Suppressor macrophage treated with lipopolysaccharide for 4 hours (primary cell): Measurements from ENCODE around the gene OR52E2.
A peak's percentile ranks its signal among the peaks of the same experiment; 100 is the strongest.
"Not testable (repeated sequence)": the region's sequence is repeated elsewhere in the genome, so short reads cannot be mapped to it uniquely, and the experiment has no call there.

Source experiments
- DNase-seq: peaks from one replicate; pipeline ENCODE4 v3.0.0-alpha.2; 2020

The OR52E2 gene

DNA sequence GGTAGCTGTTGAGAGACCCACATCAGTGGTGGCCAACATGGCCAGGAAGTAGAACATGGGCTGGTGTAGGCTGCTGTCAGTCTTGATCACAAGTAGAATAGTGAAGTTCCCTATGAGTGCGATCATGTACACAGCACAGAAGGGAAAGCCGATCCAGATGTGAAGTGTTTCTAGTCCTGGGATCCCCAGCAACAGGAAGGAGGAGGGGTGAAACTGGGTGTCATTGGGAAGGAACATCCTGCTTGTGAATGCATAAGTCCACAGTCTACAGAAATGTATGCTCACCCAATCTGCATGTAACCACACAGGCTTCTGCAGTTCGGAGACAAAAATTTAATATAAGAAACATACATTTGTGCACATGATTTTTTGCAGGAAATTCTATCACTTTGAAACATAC, at the start of gene OR52E2:
OR52E2 (minus strand) TSS at position 237 of the 400 bp plus-strand sequence; CDS start at position 237, 0 bp downstream.
- DNase-seq, result no peak

DNA sequence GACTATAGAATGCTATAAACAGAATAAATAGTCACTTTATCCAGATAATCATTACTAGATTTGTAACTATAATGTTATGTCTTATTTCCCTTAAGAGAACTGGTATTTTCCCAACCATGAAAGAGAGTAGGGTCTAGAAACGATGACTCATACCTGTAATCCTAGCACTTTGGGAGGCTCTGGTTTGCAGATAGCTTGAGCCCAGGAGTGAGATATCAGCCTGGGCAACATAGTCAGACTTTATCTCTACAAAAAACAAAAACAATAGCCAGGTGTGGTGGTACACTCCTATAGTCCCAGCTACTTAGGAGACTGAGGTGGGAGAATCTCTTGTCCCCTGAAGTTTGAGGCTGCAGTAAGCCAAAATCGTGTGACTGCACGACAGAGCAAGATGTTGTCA, 47.9 kb upstream of the OR52E2 start:
- no peak for DNase-seq

DNA sequence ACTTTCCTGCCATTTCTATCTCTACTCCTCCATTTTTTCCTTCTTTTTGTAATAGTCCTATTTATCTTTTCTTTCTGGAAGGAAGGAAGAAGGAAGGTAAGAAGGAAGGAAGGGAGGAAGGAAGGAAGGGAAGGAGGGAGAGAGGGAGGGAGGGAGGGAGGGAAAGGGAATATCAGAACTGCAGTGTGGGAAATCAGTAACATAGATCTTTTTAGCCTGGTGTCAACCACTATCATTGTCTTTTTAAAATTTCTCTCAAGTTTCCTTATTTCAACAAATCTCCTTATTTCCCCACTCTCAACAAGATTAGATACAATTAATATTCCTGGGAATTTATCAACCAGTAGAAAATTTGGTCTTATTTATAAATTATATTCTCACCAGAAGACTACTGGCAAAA, 43.6 kb upstream of the OR52E2 start:
- no peak for DNase-seq

DNA sequence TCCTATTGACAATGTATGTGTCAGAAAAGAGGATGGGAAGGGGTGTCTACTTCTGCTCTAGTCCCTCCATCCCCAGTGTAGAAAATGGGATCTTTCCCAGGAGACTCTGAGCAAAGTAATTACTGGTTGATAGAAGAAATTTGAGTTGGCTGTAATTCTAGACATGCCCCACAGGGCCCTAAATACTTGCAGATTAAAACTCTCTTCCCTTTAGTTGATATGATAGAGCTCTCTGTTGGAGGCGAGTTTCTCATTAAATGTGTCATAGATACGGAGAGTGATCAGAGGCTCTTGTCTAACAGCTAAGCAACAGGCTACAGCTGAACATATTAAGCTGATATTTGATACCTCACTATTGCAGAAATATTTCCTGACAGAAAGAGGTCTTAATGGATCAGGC, 42.8 kb upstream of the OR52E2 start:
- no peak for DNase-seq

DNA sequence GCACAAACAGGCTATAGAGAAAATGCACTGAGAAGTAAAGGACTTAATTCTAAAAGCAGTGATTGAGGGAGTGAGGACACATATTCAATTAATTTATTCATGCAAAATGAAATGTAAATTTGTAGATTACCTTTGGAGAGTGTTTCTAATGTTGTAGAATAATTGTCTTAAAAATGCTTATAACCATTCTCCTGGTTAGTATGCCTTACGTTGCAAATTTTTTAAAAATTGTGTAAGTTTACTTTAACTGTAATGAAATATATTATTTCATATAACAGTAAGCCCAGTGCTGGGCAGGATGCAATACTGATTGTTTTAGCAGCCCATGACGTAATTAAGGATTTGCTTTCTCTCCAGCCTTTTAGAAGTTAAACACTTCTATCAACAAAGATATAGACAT, 36.6 kb upstream of the OR52E2 start:
- no peak for DNase-seq

DNA sequence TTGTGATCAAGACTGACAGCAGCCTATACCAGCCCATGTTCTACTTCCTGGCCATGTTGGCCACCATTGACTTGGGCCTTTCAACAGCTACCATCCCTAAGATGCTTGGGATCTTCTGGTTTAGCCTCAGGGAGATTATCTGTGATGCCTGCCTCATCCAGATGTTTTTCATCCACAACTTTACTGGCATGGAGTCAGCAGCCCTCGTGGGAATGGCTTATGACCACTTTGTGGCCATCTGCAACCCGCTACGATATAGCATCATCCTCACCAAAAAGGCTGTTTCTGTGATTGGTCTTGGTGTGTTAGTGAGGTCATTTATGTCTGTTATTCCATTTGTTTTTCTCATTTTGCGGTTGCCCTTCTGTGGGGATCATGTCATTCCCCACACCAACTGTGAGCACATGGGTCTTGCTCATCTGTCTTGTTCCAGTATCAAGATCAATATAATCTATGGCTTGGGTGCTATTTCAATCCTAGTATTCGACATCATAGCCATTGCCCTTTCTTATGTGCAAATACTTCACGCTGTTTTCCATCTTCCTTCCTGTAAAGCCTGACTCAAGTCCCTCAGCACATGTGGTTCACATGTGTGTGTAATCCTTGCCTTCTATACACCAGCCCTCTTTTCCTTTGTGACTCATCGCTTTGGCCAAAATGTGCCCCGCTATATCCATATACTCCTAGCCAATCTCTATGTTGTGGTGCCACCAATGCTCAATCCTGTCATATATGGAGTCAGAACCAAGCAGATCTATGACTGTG, 33.6 kb upstream of the OR52E2 start:
- no peak for DNase-seq

DNA sequence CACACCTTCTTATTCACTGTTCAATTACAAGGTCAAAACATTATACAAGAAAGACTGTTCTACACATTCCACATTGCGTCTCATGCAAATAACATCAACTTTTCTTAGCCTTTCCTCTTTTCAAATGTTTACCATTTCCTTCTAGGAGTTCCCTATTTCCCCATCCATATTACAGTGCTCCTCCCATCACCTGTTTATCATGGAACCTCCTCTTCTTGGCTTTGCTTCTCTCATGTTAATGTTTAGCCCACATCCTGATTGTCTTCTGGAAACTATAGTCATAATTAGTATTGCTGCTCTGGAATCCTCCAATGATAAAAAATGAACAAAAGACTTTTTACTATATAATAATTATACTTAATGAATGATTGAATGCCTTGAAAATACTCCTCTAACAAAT, 31.2 kb upstream of the OR52E2 start:
- no peak for DNase-seq

DNA sequence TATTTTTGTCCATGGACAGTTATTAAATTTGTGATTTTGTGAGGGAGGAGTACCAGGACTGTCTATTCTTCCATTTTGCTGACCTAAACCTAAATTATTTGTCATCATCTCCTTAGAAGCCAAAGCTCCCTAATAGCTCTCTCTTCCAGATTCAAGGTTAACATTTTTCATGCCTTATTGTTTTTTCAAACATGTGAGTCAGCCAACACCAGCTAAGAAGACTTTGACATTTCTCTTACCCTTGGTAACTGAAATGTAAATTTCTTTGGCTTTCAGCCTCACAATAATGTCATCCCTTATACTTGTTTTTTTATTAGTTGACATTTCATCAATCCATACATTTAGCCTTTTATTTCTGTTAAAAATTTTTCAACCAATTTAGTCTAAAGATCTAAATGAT, 29.1 kb upstream of the OR52E2 start:
- no peak for DNase-seq

DNA sequence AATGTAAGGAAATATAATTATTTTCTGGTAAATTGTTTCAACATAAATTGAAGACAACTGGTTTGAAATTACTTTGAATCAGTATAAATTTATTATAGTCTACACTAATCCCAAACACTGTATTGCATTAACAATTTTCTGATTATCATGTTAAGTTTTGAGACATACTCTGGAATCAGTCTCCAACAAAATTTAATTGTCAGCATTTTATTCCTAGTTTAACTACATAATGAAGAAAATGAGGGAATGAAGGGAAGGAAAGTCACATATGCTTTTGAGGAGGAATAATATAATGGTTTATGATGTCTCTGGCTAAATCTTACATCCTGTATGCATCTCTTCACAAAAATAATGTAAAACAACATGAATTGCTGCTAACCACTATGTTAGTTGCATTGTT, 24.2 kb upstream of the OR52E2 start:
- DNase-seq, result no peak

DNA sequence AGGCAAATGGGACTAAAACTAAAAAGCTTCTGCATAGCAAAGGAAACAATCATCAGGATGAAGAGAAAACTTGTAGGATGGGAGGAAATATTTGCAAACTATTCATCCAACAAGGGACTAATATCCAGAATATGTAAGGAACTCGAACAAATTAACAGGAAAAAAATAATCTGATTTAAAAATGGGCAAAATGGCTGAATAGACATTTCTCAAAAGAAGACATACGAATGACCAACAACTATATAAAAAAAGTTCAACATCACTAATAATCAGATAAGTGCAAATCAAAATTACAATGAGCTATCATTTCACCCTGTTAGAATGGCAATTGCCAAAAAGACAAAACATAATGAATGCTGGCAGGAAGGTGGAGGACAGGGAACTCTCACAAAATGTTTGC, 22.0 kb upstream of the OR52E2 start:
- no peak for DNase-seq

DNA sequence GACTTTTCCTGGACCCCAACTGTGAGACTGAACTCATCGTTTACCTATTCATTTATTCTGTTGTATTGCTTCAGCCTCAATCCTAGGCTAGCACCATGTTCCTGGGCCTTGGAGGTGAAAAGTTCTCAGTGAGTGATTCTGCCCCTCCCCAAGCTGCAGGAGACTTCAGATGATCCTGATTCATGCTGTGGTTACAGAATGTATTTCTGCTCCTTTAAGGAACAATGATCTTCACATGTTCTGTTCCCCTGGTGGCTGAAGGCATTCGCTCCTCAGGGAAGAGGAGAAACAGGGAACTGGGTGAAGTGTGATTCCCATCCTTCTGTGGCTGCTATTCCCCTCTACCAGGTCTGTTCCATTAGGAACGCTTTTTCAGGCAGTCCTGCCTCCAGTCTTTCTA, 12.4 kb upstream of the OR52E2 start:
- DNase-seq, result no peak

DNA sequence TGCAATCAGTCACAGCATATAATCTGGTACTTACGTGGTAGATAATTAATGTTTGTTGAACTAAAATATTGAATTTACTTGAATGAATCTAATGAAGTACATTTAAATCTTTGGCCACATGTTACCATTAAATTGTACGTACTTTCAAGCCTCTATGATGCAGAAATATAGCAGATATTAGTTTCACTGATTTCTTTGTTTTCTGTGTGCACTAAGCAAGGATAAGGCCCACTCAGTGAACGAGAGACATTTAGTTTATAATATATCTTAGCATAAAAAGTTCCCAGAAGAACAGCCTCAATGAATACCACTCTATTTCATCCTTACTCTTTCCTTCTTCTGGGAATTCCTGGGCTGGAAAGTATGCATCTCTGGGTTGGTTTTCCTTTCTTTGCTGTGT, 9.8 kb upstream of the OR52E2 start, which contains the start of gene OR52E1:
OR52E1 (plus strand) TSS at position 301 of the 400 bp plus-strand sequence.
- no peak for DNase-seq

DNA sequence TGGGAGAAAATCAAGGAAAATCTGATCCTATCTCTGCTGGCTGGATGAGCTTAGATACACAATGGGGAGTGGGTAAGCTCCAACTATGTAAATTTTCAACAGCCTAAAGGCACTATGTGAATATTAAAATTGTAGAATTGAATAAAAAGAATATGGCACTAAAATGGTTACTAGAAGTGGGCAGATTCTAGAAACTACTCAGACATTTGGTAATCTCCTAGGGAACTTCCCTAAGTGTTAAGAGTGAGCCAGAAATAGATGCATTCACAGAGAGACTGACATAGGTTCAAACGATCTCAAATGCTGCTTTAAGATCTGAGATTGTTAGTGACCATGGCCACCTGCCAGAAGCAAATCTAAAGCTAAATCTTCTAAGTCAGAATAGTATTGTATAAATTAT, 5.6 kb upstream of the OR52E2 start:
- peak; percentile 1 for DNase-seq

DNA sequence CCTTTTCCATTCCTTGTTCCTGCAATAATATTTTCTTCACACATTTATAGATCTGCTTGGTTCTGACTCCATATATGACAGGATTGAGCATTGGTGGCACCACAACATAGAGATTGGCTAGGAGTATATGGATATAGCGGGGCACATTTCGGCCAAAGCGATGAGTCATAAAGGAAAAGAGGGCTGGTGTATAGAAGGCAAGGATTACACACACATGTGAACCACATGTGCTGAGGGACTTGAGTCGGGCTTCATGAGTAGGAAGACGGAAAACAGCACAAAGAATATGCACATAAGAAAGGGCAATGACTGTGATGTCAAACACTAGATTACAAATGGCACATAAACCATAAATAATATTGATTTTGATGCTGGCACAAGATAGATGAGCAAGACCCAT, 748 bp downstream of the OR52E2 start:
- DNase-seq, result not testable (repeated sequence)

DNA sequence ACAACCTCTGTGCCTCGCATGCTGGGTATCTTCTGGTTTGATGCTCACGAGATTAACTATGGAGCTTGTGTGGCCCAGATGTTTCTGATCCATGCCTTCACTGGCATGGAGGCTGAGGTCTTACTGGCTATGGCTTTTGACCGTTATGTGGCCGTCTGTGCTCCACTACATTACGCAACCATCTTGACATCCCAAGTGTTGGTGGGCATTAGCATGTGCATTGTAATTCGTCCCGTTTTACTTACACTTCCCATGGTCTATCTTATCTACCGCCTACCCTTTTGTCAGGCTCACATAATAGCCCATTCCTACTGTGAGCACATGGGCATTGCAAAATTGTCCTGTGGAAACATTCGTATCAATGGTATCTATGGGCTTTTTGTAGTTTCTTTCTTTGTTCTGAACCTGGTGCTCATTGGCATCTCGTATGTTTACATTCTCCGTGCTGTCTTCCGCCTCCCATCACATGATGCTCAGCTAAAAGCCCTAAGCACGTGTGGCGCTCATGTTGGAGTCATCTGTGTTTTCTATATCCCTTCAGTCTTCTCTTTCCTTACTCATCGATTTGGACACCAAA, 12.6 kb downstream of the OR52E2 start:
- DNase-seq, result no peak

DNA sequence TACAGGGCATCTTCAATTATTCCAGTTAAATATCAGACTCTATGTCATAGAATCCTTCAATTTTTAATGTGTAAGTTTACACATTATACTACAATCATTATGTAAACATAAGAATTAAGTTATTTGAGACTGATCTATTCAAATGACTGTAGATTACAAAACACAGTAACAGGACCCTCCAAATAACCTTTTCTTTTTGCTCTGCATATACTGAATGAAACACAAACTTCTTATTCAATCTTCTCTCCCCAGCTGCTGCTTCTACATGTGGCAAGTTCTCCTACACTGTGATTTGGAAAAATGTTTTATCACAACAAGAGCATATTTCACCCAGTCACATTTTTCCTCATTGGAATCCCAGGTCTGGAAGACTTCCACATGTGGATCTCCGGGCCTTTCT, 13.2 kb downstream of the OR52E2 start, which contains the start of gene OR52J3:
OR52J3 (plus strand) TSS at position 301 of the 400 bp plus-strand sequence; CDS start at position 301, 0 bp downstream.
- no peak for DNase-seq

DNA sequence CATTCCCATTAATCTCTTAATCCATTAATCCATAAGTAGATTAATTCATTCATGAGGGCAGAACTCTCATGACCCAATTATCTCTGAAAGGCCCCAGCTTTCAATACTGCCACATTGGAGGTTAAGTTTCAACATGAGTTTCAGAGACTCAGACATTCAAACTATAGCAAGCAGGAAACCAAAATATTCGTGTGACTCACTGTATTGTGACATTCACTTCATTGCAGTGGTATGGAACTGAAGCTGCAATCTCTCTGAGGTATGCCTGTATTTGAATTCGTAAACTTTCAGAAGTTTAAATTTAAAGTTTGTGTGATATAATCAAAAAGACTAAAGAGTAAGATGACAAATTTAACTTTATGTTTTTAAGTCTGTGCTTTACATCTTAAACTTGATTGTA, 16.0 kb downstream of the OR52E2 start:
- no peak for DNase-seq

DNA sequence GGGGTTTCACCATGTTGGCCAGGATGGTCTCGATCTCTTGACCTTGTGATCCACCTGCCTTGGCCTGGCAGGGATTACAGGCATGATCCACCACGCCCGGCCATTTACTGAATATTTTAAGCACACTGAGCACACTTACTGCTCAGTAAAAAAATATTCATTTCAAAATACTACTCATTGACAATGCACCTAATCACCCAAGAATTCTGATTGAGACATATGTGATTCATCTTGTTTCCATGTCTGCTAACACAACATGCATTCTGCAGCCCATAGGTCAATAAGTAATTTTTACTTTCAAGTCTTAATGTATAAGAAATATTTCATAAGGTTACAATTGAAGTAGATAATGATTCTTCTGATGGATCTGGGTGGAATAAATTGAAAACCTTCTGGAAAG, 17.3 kb downstream of the OR52E2 start:
- no peak for DNase-seq

DNA sequence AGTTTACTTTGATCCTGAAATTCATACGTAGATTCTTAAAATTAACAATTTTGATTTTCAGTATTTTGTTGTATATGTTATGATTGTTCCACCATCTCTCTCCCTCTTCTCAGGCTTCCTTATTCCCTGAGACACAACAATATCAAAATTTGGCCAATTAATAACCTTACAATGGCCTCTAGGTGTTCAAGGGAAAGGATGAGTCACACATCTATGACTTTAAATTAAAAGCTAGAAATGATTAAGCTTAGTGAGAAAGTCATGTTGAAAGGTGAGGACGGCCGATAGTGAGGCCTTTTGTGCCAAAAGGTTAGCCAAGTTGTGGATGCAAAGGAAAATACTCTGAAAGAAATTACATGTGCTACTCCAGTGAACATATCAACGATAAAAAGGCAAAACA, 18.6 kb downstream of the OR52E2 start:
- no peak for DNase-seq

DNA sequence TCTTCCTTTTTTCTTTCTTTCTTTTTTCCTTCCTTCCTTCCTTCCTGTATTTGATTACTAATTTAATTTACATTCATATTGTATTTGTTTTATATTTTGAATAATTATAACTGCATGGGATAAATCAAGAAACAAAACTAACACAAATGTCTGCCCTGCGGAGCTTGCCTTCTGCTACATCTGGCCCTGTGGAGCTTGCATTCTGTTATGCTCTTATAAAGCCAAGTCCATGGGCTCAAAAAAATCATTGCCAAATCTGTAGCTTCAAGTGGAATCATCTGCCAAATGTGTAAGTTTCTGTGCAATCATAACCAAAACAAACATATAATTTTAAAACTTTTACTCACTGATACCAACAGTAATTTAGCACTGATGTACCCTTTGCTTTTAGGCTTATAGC, 21.1 kb downstream of the OR52E2 start:
- no peak for DNase-seq

DNA sequence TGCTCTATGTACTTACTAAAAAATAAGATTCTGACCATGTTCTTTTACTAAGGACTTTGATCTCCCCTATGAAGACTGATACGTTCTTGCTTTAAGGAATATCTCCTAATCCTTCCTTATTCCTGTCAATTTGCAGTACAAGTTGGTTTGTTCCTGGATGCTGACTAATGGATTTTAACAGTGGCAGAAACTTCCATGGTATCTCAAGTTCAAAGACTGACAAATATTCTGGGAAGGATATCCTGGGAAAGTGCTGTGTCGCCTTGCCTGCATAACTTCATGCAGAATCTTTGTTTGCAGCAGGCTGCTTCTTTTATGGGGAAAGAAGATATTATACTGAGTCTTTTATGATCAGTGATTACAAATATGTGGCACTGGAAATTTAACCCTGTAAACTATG, 21.5 kb downstream of the OR52E2 start:
- no peak for DNase-seq

DNA sequence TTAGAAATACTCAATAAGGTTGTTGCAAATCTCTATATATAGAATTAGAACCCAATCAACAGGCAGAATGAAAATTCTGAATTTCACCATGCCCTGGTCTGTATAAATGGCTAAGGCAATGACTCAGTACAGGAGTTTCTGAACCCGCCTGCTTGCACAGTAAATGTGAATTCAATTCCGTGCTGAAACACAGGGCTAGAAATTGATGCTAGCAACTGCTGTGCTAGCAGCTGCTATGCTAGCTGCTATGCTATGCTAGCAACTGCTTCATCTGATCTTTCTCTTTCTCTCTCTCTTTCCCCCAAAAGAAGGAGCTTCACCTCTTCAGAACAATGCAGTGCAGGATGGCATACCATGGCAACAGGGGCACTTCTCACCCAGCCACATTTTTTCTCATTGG, 22.8 kb downstream of the OR52E2 start:
- no peak for DNase-seq

DNA sequence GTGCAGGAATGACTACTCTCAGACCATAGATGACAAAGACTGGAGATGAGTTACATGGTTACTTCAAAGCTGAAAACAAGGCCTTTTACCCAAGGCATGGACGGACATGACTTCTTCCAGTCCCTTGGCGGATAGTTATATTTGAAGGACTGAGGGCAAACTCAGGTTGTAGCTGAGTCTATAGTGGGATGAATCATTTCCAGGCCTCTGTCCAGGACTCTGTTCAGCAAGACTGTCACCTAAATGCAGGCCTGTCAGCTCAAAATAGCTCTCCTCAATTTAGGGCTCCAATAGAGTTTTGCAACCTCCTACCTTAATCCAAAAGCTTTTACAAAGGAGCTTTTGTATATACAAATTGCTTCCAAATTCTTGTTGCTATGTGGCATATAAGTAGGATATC, 37.4 kb downstream of the OR52E2 start:
- no peak for DNase-seq

DNA sequence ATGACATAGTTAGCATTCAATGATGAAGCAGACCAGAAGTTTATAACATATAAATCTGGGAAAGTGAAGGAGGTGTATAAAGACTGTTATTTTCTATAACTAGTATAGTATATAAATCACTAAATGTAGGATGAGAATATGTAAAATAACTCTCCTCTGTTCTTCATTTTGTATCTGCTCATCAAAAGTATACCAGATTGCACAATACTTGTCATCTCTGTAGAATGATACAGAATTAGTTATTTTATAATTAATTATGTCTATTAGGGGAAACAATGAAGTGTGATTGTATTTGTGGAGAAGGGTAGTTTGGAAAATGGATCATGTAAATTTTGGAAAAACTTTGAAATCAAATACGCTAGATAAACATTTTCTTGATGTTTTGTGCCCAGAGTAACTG, 46.4 kb downstream of the OR52E2 start:
- DNase-seq, result no peak

DNA sequence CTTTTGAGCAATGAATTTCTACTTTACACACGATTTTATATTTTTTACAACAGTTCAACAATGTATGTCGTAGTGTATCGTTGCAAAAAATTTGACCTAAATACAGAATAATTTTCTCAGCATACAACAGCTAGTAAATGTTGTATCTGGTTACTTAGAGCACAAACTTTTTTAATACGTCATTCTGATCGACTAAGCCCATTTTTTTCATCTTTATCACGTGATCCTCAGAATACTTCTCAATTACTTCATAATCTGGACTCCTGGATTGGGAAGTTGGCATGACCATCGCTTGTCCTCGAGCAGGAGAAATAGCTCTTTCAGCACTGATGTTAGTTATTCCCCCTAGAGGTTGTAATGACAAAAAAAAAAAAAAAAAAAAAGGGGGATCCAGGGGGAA, 48.2 kb downstream of the OR52E2 start:
- DNase-seq, result no peak
